Peyer's patch (tissue), 4 donors: ENCODE results near the gene PPP1R16B.

Experiments
- CTCF ChIP-seq, 6 experiments: fragments of 450-650 bp in 4 of 6; fragments of 200-600 bp in 2 of 6; sonication (generic) in 1 of 6; IDR thresholded peaks; one replicate each; pipeline ENCODE4 v1.5.1; 2017 to 2019; ENCODE audit warnings: antibody characterized with exemption in 6 of 6, mild to moderate bottlenecking in 3 of 6, moderate library complexity in 1 of 6
- POLR2A ChIP-seq, 2 donors: fragments of 450-650 bp; IDR thresholded peaks; one replicate each; pipeline ENCODE4 v1.5.1; 2017; ENCODE audit warnings: antibody characterized with exemption in 2 of 2, mild to moderate bottlenecking in 2 of 2, moderate library complexity in 2 of 2

- TF ChIP-seq POLR2A (IDR thresholded peaks at IDR 0.05) (no peak), CTCF (IDR thresholded peaks at IDR 0.05) (no peak)
These were observed 135.1 kb downstream of the PPP1R16B start for GRCh38 chr20:38940644-38941043.
